ENCODE data around the gene TPCN2. TPM values are rescaled to one million over a fixed set of nuclear protein-coding genes. Genes with fewer than 3 reads are reported as not detected.

TPCN2 gene
- total RNA-seq, 1 donor from 2014 or later, result 12.6 TPM

DNA sequence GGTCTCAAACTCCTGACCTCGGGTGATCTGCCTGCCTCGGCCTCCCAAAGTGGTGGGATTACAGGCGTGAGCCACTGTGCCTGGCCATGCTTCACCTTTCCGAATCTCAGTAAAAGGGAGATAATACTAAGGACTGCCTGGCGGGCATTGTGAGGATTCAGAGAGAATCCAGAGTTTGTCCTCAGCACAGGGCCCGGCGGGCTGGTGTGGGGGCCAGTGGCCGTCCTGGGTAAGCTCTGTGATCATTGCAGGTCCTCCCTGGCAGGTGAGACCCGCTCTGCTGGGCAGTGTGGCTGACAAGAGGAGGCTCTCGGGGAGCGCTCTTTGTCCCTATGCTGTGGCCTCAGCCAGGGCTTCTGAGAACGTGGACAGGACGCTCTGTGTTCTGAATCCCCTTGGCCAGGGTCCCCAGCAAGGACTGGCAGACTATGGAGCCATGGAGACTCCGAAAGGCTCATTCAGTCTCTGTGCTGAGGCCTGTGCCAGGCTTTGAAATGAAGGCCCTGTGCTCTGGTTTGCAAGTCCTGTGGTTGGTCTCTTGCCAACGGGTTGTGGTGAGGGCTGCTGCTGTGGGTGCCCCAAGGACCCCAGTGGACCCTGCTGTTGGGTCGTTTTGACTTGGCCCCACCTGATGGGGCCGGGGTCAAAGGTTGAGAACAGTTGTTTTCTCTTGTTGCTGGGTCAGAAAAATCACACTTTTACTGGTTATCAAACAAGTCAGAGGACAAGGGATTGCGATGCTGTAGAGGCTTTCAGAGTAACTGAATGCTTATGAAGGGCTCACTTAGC, 2.1 kb downstream of the TPCN2 start:
- H3K27ac Mint-ChIP-seq (ENCODE audit: unreplicated experiment), result no peak overlapping the region
- H3K27me3 Mint-ChIP-seq (ENCODE audit: low read depth), result no peaks in the 10 kb centered on the region

GRCh38 chr11:69051381-69052342, 2.9 kb downstream of the TPCN2 start:
- Mint-ChIP-seq H3K27me3 (ENCODE audit: low read depth) (no peaks in the 10 kb centered on the region), H3K9me3 (ENCODE audit: low read depth) (no peaks in the 10 kb centered on the region), H3K4me1 (ENCODE audit: low read depth) (peaks cover 30% of the 10 kb centered on the region), H3K36me3 (ENCODE audit: low read depth) (no peaks in the 10 kb centered on the region), H3K27ac (ENCODE audit: unreplicated experiment) (no peak overlapping the region), H3K4me3 (ENCODE audit: unreplicated experiment) (no peak overlapping the region)
- TF ChIP-seq CTCF (IDR thresholded peaks at IDR 0.05), result no peak
- no peak for DNase-seq (ENCODE audit: low spot score)

More for the DNA sequence above, 2.1 kb downstream of the TPCN2 start:
- no peak for DNase-seq (ENCODE audit: low spot score)
- Mint-ChIP-seq H3K4me3 (ENCODE audit: unreplicated experiment) (peak overlapping the region; percentile 12), H3K36me3 (ENCODE audit: low read depth) (no peaks in the 10 kb centered on the region), H3K4me1 (ENCODE audit: low read depth) (peaks cover 30% of the 10 kb centered on the region), H3K9me3 (ENCODE audit: low read depth) (no peaks in the 10 kb centered on the region)
- TF ChIP-seq CTCF (IDR thresholded peaks at IDR 0.05), result no peak

DNA sequence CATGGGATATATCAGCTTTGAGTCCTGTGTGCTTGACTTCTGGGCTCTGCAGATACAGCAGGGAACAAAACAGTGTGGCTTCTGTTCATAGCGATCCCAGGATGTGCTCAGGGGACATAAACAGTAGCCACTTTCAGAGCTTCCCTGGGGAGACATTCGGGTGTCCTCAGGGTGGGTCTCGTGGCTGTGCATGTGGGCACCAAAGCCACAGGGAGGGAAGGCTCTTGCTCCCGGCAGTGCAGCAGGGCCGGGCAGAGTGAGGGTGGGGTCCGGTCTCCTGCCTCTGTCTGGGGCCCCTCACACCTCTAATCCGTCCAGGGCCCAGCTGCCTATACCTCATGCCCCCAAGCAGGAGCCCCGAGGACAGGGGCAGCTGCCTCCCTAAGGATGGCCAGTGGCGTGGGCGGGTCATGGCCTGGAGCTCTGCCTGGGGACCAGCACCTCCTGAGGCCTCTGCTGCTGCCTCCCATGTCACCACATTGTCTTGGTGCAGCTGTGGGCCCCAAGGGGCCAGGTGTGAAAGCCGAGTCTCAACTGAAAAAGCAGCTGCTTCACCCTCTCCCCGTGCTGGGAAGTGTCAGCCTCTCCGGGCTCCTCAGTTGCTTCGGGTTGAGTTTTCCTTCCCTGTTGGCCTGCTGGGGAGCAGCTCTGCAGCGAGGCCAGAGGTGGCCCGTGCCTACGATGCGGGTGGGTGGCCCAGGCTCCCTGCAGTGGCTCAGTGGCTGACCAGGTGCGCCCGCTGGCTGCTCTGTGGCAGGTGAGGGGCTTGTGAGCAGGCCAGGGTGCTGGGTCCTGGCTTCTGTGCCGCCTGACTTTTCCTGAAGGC, 3.8 kb downstream of the TPCN2 start:
- H3K4me1 Mint-ChIP-seq (ENCODE audit: low read depth), result peaks cover 30% of the 10 kb centered on the region
- DNase-seq (ENCODE audit: low spot score), result no peak
- no peaks in the 10 kb centered on the region for H3K9me3 Mint-ChIP-seq (ENCODE audit: low read depth)
- H3K27ac Mint-ChIP-seq (ENCODE audit: unreplicated experiment), result no peak overlapping the region
- no peak overlapping the region for H3K4me3 Mint-ChIP-seq (ENCODE audit: unreplicated experiment)
- no peaks in the 10 kb centered on the region for H3K27me3 Mint-ChIP-seq (ENCODE audit: low read depth)
- no peak for TF ChIP-seq CTCF (IDR thresholded peaks at IDR 0.05)
- H3K36me3 Mint-ChIP-seq (ENCODE audit: low read depth), result no peaks in the 10 kb centered on the region

GRCh38 chr11:69053169-69053477, 4.4 kb downstream of the TPCN2 start:
- no peak for TF ChIP-seq CTCF (IDR thresholded peaks at IDR 0.05)
- H3K27ac Mint-ChIP-seq (ENCODE audit: unreplicated experiment), result no peak overlapping the region

More at GRCh38 chr11:69053169-69053477, 4.4 kb downstream of the TPCN2 start:
- Mint-ChIP-seq H3K36me3 (ENCODE audit: low read depth) (no peaks in the 10 kb centered on the region), H3K4me3 (ENCODE audit: unreplicated experiment) (no peak overlapping the region), H3K4me1 (ENCODE audit: low read depth) (peaks cover 28% of the 10 kb centered on the region), H3K27me3 (ENCODE audit: low read depth) (no peaks in the 10 kb centered on the region), H3K9me3 (ENCODE audit: low read depth) (no peaks in the 10 kb centered on the region)
- no peak for DNase-seq (ENCODE audit: low spot score)
